GM06990 (cell line): ENCODE data around the gene LRRC2.

ENCODE experiments used
- DNase-seq: peaks from one replicate; pipeline ENCODE4 v3.0.0-alpha.2; 2011; ENCODE audit not compliant: insufficient read length; ENCODE audit errors: extremely low read depth
- H3K27me3 ChIP-seq: replicated peaks from 2 replicates; pipeline ENCODE4 v1.6.0; 2011; ENCODE audit warnings: low read length; ENCODE audit not compliant: control insufficient read depth, insufficient read depth
- H3K36me3 ChIP-seq: 2 replicates; pipeline ENCODE4 v1.5.1; 2011; ENCODE audit warnings: low read length; ENCODE audit not compliant: control insufficient read depth, insufficient read depth
- H3K4me3 ChIP-seq: replicated peaks from 2 replicates; pipeline ENCODE4 v1.5.1; 2011; ENCODE audit warnings: low read depth, mild to moderate bottlenecking, control low read depth, low read length
- TF ChIP-seq, protein P1 (sequence below): IDR thresholded peaks from 2 replicates; pipeline ENCODE4 v1.5.1; 2011; ENCODE audit warnings: low read length, control low read depth, mild to moderate bottlenecking, inconsistent platforms; ENCODE audit not compliant: insufficient read depth, poor library complexity, severe bottlenecking

The LRRC2 gene, protein sequence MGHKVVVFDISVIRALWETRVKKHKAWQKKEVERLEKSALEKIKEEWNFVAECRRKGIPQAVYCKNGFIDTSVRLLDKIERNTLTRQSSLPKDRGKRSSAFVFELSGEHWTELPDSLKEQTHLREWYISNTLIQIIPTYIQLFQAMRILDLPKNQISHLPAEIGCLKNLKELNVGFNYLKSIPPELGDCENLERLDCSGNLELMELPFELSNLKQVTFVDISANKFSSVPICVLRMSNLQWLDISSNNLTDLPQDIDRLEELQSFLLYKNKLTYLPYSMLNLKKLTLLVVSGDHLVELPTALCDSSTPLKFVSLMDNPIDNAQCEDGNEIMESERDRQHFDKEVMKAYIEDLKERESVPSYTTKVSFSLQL

DNA sequence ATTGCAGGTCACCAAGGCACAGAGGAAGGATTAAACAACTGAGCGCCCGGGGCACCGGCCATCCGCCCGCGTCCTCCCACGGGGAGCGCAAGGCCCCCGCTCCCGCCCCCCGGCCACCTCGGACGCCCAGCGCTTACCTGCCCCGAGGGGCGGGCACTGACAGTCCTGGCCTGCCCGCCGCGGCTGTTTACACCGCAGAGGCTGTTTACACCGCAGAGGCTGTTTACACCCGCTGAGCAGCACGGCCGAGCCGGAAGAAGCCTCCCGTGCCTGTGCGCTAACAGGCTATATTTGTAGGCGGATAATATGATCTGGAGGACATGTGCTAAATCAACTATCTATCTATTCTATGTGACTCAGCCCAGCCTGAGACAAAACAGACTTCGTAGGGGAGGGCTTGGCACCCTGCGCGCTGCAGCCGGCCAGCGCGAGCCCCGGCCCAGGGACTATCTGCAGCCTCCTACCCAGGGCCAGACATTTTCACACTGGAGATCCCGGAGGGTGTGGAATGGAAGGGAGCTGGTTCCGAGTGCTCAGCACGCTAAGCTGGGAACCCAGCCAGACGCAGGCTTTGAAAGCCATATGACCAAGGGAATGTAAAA lies at the start of gene LRRC2:
Gene LRRC2 (minus strand): TSS at position 263 of the 602 bp plus-strand sequence. CDS start 14,711 bp downstream, outside the sequence.
- no peaks in the 10 kb centered on the region for H3K36me3 ChIP-seq
- H3K4me3 ChIP-seq: no peak within 1 kb of the TSS
- H3K27me3 ChIP-seq: peaks cover 1% of the 10 kb centered on the region; the same call in 1 of the 2 replicates
- TF ChIP-seq, protein P1, sequence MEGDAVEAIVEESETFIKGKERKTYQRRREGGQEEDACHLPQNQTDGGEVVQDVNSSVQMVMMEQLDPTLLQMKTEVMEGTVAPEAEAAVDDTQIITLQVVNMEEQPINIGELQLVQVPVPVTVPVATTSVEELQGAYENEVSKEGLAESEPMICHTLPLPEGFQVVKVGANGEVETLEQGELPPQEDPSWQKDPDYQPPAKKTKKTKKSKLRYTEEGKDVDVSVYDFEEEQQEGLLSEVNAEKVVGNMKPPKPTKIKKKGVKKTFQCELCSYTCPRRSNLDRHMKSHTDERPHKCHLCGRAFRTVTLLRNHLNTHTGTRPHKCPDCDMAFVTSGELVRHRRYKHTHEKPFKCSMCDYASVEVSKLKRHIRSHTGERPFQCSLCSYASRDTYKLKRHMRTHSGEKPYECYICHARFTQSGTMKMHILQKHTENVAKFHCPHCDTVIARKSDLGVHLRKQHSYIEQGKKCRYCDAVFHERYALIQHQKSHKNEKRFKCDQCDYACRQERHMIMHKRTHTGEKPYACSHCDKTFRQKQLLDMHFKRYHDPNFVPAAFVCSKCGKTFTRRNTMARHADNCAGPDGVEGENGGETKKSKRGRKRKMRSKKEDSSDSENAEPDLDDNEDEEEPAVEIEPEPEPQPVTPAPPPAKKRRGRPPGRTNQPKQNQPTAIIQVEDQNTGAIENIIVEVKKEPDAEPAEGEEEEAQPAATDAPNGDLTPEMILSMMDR: no peak
- DNase-seq: no peak

DNA sequence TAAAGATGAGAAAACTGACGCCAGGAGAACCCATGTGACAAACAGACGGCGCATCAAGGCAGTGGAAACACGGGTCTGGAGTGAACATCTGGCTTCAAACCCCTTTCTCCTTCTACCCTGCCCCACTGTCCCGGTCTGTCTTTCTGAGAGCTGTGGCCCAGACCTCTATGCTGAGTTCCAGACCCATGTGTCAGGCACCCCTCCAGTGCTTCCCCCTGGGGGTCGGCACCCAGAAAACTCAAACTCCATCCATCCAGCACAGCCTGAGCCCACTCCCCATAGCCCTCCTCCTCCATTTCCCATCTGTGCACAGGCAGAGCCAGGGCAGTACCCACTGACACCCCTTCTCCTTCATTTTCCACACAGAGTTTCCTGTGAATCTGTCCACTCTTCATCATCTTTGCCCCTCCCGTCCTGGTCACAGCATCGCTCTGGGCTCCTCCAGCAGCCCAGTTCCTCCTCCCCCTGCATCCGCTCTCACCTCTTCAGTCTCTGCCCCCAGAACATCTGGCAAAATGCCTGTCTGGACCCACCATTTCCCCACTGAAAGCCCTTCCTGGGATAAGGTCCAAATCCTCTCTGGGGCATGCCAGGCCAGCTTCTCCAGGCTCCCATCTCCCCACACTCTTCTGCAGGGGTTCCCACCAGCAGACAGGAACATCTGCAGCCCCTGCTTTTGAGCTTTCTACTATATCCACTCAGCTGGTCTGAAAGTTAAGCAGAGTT lies 49.1 kb upstream of the LRRC2 start:
- no peak overlapping the region for H3K4me3 ChIP-seq
- peaks cover 7% of the 10 kb centered on the region; the same call in 1 of the 2 replicates for H3K27me3 ChIP-seq
- DNase-seq: no peak
- no peaks in the 10 kb centered on the region for H3K36me3 ChIP-seq
- TF ChIP-seq, protein P1: no peak

DNA sequence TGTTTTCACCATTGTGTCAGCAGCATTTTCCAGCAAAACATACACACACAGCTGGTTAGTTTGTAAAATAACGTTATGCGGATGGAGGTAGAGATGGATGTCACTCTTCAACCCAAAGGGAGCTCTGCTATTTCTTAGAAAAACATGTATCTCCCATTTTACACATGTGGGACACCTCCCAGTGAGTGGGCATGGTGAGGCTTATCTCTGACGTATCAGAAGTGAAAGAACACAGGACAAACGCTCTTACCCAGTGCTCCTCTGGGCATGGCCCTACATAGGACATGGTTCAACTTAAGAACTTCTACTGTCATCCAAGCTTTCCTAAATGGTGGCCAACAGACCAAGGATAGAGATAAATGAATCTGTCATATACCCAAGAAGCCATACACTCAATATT lies 48.3 kb upstream of the LRRC2 start:
- no peaks in the 10 kb centered on the region for H3K36me3 ChIP-seq
- H3K4me3 ChIP-seq: no peak overlapping the region
- TF ChIP-seq, protein P1: no peak
- peaks cover 5% of the 10 kb centered on the region; the same call in 1 of the 2 replicates for H3K27me3 ChIP-seq
- DNase-seq: no peak

DNA sequence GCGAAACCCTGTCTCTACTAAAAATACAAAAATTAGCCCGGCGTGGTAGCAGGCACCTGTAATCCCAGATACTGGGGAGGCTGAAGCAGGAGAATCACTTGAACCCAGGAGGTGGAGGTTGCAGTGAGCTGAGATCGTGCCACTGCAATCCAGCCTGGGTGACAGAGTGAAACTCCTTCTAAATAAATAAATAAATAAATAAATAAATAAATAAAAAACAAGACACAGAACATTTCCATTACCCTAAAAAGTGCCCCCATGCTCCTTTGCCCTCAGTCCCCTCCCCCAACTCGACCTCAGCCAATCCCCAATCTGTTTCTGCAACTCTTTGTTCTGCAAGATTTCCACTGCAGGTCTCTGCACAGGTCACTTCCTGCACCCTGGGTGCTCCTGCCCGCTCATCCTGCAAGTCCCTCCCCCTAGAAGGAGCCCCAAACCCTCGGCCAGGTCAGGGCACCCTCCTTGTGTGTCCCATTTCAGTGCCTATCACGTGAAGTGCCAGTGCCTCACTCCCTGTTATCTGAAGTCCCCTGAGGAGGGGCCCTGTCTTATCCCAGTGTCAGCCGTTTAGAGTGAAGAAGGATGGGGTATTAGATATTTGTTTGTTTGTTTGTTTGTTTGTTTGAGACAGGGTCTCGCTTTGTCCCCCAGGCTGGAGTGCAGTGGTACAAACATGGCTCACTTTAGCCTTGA lies 47.4 kb upstream of the LRRC2 start:
- Histone ChIP-seq H3K27me3 (peaks cover 3% of the 10 kb centered on the region; the same call in 1 of the 2 replicates), H3K4me3 (no peak overlapping the region), H3K36me3 (no peaks in the 10 kb centered on the region)
- TF ChIP-seq, protein P1: no peak
- no peak for DNase-seq

DNA sequence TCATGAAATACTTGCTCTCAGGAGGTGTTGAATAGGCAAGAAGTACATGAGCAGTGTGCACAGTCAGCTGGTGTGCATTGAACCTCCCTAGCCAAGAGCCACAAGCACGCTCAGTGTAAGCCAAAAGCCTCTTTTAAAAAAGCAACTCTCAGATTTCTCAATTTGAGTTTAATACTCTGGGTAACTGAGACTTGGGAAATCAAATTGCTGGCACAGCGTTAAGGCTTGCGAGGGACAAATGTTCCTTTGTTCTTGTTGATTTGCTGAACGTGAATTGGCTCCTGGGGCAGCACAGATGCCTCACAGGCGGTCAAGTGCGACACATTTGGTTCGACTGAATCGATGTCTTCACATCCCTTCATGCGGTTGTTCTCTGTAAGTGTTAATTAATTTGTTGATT lies 46.2 kb upstream of the LRRC2 start, which contains the start of gene FAM240A:
Gene FAM240A (plus strand): TSS at position 202 of the 400 bp plus-strand sequence. CDS start 159 bp downstream, at position 361.
- Histone ChIP-seq H3K4me3 (no peak within 1 kb of the TSS), H3K36me3 (no peaks in the 10 kb centered on the region), H3K27me3 (no peaks in the 10 kb centered on the region; the same call in 1 of the 2 replicates)
- TF ChIP-seq, protein P1: no peak
- DNase-seq: no peak
